Stomach (tissue), 4 donors: ENCODE data around the gene NR5A2.

ENCODE experiments used
- CTCF ChIP-seq, 7 experiments: fragments of 450-650 bp in 4 of 7; fragments of 200-600 bp in 3 of 7; sonication (generic) in 3 of 7; IDR thresholded peaks; one replicate each; pipeline ENCODE4 v1.5.1; 2016 to 2019; ENCODE audit warnings: antibody characterized with exemption in 7 of 7, control low read depth in 2 of 7, mild to moderate bottlenecking in 1 of 7
- EP300 ChIP-seq: sonication (generic); formaldehyde crosslinking; IDR thresholded peaks from one replicate; pipeline ENCODE4 v1.6.1; 2017; ENCODE audit warnings: antibody characterized with exemption
- POLR2A ChIP-seq, 4 donors: fragments of 450-650 bp; IDR thresholded peaks; one replicate each; pipeline ENCODE4 v1.6.1; 2016; ENCODE audit warnings: antibody characterized with exemption in 4 of 4, control low read depth in 2 of 4, mild to moderate bottlenecking in 1 of 4, moderate library complexity in 1 of 4
- POLR2AphosphoS5 ChIP-seq, 3 donors: sonication (generic); formaldehyde crosslinking; IDR thresholded peaks; one replicate each; pipeline ENCODE4 v1.6.1; 2016; ENCODE audit warnings: antibody characterized with exemption in 3 of 3

- TF ChIP-seq CTCF (IDR thresholded peaks at IDR 0.05) (no peak), POLR2A (IDR thresholded peaks at IDR 0.05) (no peak), POLR2AphosphoS5 (IDR thresholded peaks at IDR 0.05) (no peak), EP300 (no peak)
Observed at GRCh38 chr1:200206340-200206739, 178.8 kb downstream of the NR5A2 start.
